HEK293 (cell line): ENCODE data around the gene SLC17A9.

Experiments used
- CTCF ChIA-PET: fragments of 350-600 bp; formaldehyde crosslinking; extraction: SDS; loops from one replicate; lab custom pipeline; 2021; ENCODE audit warnings: antibody characterized with exemption; lab: Yijun Ruan, JAX
- POLR2A ChIA-PET: fragments of 300-600 bp; formaldehyde crosslinking; extraction: SDS; loops from one replicate; lab custom pipeline; 2020; ENCODE audit warnings: antibody characterized with exemption, inconsistent platforms; lab: Yijun Ruan, JAX
- H3K27ac ChIP-seq: fragments of 200-500 bp; sonication (Bioruptor generic); 2 replicates; pipeline ENCODE4 v1.5.1; 2014; ENCODE audit warnings: low read depth, low read length, control low read depth, inconsistent platforms; ENCODE audit errors: extremely low read depth
- H3K36me3 ChIP-seq, 2 experiments: fragments of 200-500 bp in 1 of 2; sonication (Bioruptor generic) in 1 of 2; 1 replicate in 1 of 2; 2 replicates in 1 of 2; pipeline ENCODE4 v1.5.1; 2014 to 2017; ENCODE audit warnings: inconsistent platforms in 2 of 2, low read length in 2 of 2; ENCODE audit not compliant: control insufficient read depth in 2 of 2, insufficient read depth in 1 of 2
- H3K4me1 ChIP-seq: fragments of 200-500 bp; sonication (Bioruptor generic); 2 replicates; pipeline ENCODE4 v1.5.1; 2014; ENCODE audit warnings: mild to moderate bottlenecking, low read length, inconsistent platforms; ENCODE audit not compliant: control insufficient read depth, insufficient read depth
- H3K4me3 ChIP-seq: 2 replicates; pipeline ENCODE4 v1.5.1; 2011; ENCODE audit warnings: low read depth, mild to moderate bottlenecking, control low read depth, low read length, moderate library complexity
- H3K9me3 ChIP-seq: fragments of 200-500 bp; sonication (Bioruptor generic); 2 replicates; pipeline ENCODE4 v1.5.1; 2014; ENCODE audit warnings: low read depth, low read length, inconsistent platforms; ENCODE audit not compliant: control insufficient read depth, insufficient read depth
- BCL11A ChIP-seq: fragments of 450-650 bp; formaldehyde crosslinking; IDR thresholded peaks from 2 replicates; pipeline ENCODE4 v1.5.1; 2016; ENCODE audit warnings: low read depth, missing biosample characterization, missing genetic modification characterization
- EGR2 ChIP-seq: fragments of 450-650 bp; formaldehyde crosslinking; IDR thresholded peaks from 2 replicates; pipeline ENCODE4 v1.5.1; 2016; ENCODE audit warnings: low read depth, missing biosample characterization, missing genetic modification characterization
- GLIS1 ChIP-seq: fragments of 450-650 bp; formaldehyde crosslinking; IDR thresholded peaks from 2 replicates; pipeline ENCODE4 v1.5.1; 2016; ENCODE audit warnings: missing biosample characterization, missing genetic modification characterization
- KLF1 ChIP-seq: fragments of 450-650 bp; formaldehyde crosslinking; IDR thresholded peaks from 2 replicates; pipeline ENCODE4 v1.5.1; 2016; ENCODE audit warnings: missing biosample characterization, missing genetic modification characterization
- KLF8 ChIP-seq: fragments of 450-650 bp; formaldehyde crosslinking; IDR thresholded peaks from 2 replicates; pipeline ENCODE4 v1.5.1; 2016; ENCODE audit warnings: missing biosample characterization, missing genetic modification characterization
- MEIS1 ChIP-seq: sonication (generic); formaldehyde crosslinking; IDR thresholded peaks from 2 replicates; pipeline ENCODE4 v1.8.1; 2022; ENCODE audit warnings: missing genetic modification reagents, mild to moderate bottlenecking, borderline replicate concordance
- SP7 ChIP-seq: fragments of 450-650 bp; formaldehyde crosslinking; IDR thresholded peaks from 2 replicates; pipeline ENCODE4 v1.5.1; 2016; ENCODE audit warnings: missing biosample characterization, missing genetic modification characterization
- ZFHX2 ChIP-seq: fragments of 450-650 bp; formaldehyde crosslinking; conservative IDR thresholded peaks from 2 replicates; pipeline ENCODE4 v1.5.1; 2016; ENCODE audit warnings: missing biosample characterization, missing genetic modification characterization
- ZNF132 ChIP-seq: fragments of 450-650 bp; formaldehyde crosslinking; IDR thresholded peaks from 2 replicates; pipeline ENCODE4 v1.5.1; 2017; ENCODE audit warnings: missing biosample characterization, missing genetic modification characterization, borderline replicate concordance
- ZNF146 ChIP-seq: fragments of 450-650 bp; formaldehyde crosslinking; IDR thresholded peaks from 2 replicates; pipeline ENCODE4 v1.5.1; 2016; ENCODE audit warnings: missing biosample characterization, missing genetic modification characterization
- ZNF184 ChIP-seq: fragments of 450-650 bp; IDR thresholded peaks from 2 replicates; pipeline ENCODE4 v1.5.1; 2018; ENCODE audit warnings: missing biosample characterization, mild to moderate bottlenecking, missing genetic modification characterization
- ZNF521 ChIP-seq: fragments of 450-650 bp; formaldehyde crosslinking; IDR thresholded peaks from 2 replicates; pipeline ENCODE4 v1.5.1; 2017; ENCODE audit warnings: missing biosample characterization, mild to moderate bottlenecking, missing genetic modification characterization
- ZNF549 ChIP-seq: fragments of 450-650 bp; IDR thresholded peaks from 2 replicates; pipeline ENCODE4 v1.5.1; 2018; ENCODE audit warnings: missing biosample characterization, missing genetic modification characterization, mild to moderate bottlenecking, inconsistent platforms, moderate library complexity
- ZNF621 ChIP-seq: fragments of 450-650 bp; formaldehyde crosslinking; IDR thresholded peaks from 2 replicates; pipeline ENCODE4 v1.5.1; 2017; ENCODE audit warnings: missing biosample characterization, missing genetic modification characterization
- ZNF777 ChIP-seq: fragments of 450-650 bp; formaldehyde crosslinking; IDR thresholded peaks from 2 replicates; pipeline ENCODE4 v1.5.1; 2017; ENCODE audit warnings: missing biosample characterization, missing genetic modification characterization, borderline replicate concordance
- ZNF830 ChIP-seq: fragments of 450-650 bp; IDR thresholded peaks from 2 replicates; pipeline ENCODE4 v1.5.0; 2018; ENCODE audit warnings: missing biosample characterization, missing genetic modification characterization, low read depth, mild to moderate bottlenecking, moderate library complexity
- TF ChIP-seq, protein P1 (sequence below): fragments of 450-650 bp; formaldehyde crosslinking; IDR thresholded peaks from 2 replicates; pipeline ENCODE4 v1.5.1; 2016; ENCODE audit warnings: missing biosample characterization, missing genetic modification characterization, borderline replicate concordance
- TF ChIP-seq, protein P2 (sequence below): fragments of 450-650 bp; formaldehyde crosslinking; IDR thresholded peaks from 2 replicates; pipeline ENCODE4 v1.5.1; 2017; ENCODE audit warnings: missing biosample characterization, missing genetic modification characterization

The SLC17A9 gene

DNA sequence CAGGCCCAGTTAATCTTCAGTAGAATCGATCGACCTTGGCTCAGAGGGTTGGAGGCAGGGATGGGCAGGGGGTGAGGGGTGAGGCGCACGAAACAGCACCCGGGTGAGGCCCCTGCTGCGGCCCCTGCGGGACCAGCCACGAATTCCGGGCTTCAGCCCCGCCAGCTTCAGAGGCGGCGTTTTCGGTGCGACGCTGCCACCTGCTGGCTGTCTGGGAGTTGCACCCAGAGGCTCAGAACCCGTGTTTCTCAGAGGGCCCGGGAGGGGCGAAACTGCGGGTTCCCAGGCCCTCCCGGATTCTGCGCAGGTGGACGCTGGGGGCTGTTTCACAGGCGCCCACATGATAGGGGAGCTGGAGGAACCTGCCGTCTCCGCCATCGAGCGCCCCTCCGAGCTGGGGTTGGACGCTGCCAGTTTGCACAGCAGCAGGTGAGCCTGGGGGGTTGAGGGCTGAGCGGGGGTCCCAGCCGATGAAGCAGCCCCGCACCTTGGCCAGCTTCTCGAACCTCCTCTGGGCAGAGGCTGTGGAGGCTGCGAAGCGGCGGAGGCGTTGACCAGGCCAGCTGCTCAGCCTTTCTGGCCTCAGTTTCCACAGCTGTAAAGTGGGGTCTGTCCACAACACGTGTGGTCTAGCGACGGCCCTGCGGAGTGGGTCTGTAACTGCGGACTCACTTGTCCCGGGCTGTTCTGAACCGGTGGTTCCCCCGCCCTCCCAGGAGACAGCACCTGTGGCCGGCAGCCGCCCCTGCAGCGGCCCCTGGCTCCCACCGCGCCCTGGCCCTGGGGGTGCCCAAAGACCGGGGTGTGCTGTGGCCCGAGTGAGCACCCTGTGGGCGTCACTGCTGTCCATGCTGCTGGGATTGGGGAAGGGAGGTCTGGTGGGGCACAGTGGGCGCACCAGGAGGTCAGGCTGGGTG, 56.8 kb downstream of the SLC17A9 start (continued):
- no peak for TF ChIP-seq ZNF184 (tag by site-specific recombination)
- peak; percentile 4; the same call in 1 of the 2 replicates for TF ChIP-seq GLIS1 (tag by site-specific recombination)
- no peak for TF ChIP-seq ZNF521 (tag by site-specific recombination)
- 0 out of 2 replicates have a peak, but pooled peaks have one; percentile 29 for TF ChIP-seq SP7
- TF ChIP-seq, protein P1, sequence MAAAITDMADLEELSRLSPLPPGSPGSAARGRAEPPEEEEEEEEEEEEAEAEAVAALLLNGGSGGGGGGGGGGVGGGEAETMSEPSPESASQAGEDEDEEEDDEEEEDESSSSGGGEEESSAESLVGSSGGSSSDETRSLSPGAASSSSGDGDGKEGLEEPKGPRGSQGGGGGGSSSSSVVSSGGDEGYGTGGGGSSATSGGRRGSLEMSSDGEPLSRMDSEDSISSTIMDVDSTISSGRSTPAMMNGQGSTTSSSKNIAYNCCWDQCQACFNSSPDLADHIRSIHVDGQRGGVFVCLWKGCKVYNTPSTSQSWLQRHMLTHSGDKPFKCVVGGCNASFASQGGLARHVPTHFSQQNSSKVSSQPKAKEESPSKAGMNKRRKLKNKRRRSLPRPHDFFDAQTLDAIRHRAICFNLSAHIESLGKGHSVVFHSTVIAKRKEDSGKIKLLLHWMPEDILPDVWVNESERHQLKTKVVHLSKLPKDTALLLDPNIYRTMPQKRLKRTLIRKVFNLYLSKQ (tag by site-specific recombination): no peak
- TF ChIP-seq ZFHX2 (tag by site-specific recombination): no peak
- no peak for TF ChIP-seq ZNF830 (tag by site-specific recombination)
- TF ChIP-seq BCL11A (tag by site-specific recombination): peak; percentile 74; the same call in 1 of the 2 replicates
- TF ChIP-seq KLF8 (tag by site-specific recombination): peak; percentile 78

DNA sequence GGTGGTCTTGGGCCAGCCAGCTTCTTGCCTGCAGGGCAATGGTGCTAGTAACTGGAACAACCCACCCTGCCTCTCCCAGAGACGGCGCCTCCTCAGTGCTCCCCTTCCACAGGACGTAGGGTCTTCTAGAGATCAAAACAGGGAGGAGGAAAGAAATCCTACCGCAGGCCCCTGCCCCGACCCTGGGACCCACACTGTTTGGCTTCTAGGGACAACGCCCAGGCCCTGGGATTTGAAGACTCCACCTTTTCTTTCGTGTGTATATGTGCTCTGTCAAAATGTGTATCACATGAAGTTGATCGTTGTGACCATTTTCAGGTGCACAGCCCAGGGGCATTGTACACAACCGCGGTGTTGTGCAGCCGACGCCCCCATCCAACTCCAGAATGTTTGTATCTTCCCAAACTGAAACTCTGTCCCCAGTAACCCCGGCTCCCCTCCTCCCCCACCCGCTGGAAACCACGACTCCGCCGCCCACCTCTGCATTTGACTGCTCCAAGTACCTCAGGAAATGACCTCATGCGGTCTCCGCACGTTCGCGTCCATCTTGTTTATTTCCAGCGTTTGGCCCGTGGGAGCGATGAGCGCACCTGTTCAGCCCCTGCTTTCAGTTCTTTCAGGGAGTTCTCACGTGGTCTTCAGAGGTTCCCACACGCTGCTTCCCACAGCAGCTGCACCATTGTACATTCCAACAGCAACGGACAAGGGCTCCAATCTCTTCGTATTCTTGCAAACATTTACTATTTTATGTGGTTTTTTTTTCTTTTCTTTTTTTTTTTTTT, 57.7 kb downstream of the SLC17A9 start:
- ChIA-PET POLR2A (interaction anchor here (0.6 kb wide), 1 partner anchor 187 kb away, joined by 3 read pairs; no protein-coding TSS in a partner anchor), CTCF (interaction anchor here (0.6 to 2.5 kb wide), 15 partner anchors 20 to 609 kb away, joined by 3 to 30 read pairs (median 4); no protein-coding TSS in a partner anchor)
- H3K27ac ChIP-seq: no peak overlapping the region
- H3K9me3 ChIP-seq: no peaks in the 10 kb centered on the region
- H3K4me1 ChIP-seq: no peaks in the 10 kb centered on the region
- peak; percentile 83 for TF ChIP-seq EGR2 (tag by site-specific recombination)
- no peak for TF ChIP-seq ZNF621 (tag by site-specific recombination)
- TF ChIP-seq ZNF146 (tag by site-specific recombination): no peak
- TF ChIP-seq ZNF777 (tag by site-specific recombination): no peak
- peak; percentile 50 for TF ChIP-seq KLF1 (tag by site-specific recombination)
- peak; percentile 85 for TF ChIP-seq ZFHX2 (tag by site-specific recombination)
- no peaks in the 10 kb centered on the region for H3K36me3 ChIP-seq
- H3K4me3 ChIP-seq: 0 out of 2 replicates have a peak overlapping the region, but pooled peaks have one; percentile 2

DNA sequence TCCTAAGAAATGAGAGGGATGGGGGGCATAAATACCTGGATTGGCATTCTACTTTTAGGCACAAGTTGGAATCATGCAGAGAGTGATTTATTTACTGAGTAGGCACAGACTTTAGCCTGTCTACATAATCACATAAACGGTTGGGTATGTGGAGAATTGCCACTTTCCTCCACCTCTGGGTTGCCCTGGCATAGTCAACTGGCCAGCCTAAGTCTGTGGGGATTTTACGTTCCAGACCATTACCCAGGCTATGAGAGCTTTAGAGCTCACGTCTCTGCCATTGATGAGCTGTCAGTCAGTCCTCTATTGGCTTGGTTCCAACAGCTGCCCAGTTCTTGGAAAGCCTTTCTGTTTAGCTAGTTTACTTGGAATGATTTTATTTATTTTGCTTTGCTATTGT, 59.3 kb downstream of the SLC17A9 start:
- POLR2A ChIA-PET: no interaction called here
- no peaks in the 10 kb centered on the region for H3K4me1 ChIP-seq
- no peaks in the 10 kb centered on the region for H3K36me3 ChIP-seq
- CTCF ChIA-PET: interaction anchor here (0.8 to 2.2 kb wide), 5 partner anchors 37 to 189 kb away, joined by 3 to 11 read pairs (median 4); no protein-coding TSS in a partner anchor
- no peak overlapping the region for H3K27ac ChIP-seq
- TF ChIP-seq ZNF549: peak; percentile 71
- no peak for TF ChIP-seq ZNF132 (tag by site-specific recombination)
- TF ChIP-seq, protein P2, sequence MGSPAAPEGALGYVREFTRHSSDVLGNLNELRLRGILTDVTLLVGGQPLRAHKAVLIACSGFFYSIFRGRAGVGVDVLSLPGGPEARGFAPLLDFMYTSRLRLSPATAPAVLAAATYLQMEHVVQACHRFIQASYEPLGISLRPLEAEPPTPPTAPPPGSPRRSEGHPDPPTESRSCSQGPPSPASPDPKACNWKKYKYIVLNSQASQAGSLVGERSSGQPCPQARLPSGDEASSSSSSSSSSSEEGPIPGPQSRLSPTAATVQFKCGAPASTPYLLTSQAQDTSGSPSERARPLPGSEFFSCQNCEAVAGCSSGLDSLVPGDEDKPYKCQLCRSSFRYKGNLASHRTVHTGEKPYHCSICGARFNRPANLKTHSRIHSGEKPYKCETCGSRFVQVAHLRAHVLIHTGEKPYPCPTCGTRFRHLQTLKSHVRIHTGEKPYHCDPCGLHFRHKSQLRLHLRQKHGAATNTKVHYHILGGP (tag by site-specific recombination): peak; percentile 94
- peak; percentile 82 for TF ChIP-seq MEIS1 (CRISPR knock-in tag)
- no peaks in the 10 kb centered on the region for H3K9me3 ChIP-seq
- no peak overlapping the region for H3K4me3 ChIP-seq
